Liver (tissue), 9 donors: ENCODE data around the gene PVALEF. TPM values are rescaled to one million over a fixed set of nuclear protein-coding genes. Genes with fewer than 3 reads are reported as not detected.

Experiments
- DNase-seq: peaks from one replicate; pipeline ENCODE4 v3.0.0-alpha.2; 2017; ENCODE audit warnings: low spot score
- H3K27ac ChIP-seq, 2 donors: one replicate each; pipeline ENCODE4 v1.7.0; 2013; ENCODE audit warnings: inconsistent platforms in 2 of 2, low read length in 2 of 2, control low read depth in 1 of 2, low read depth in 1 of 2, mild to moderate bottlenecking in 1 of 2
- H3K27me3 ChIP-seq, 4 donors: one replicate each; pipeline versions ENCODE4 v1.6.1 to v1.7.0; 2013; ENCODE audit warnings: low read length in 3 of 4, inconsistent platforms in 1 of 4, mild to moderate bottlenecking in 1 of 4, moderate library complexity in 1 of 4; ENCODE audit not compliant: control insufficient read depth in 4 of 4, insufficient read depth in 4 of 4
- H3K36me3 ChIP-seq, 4 donors: one replicate each; pipeline versions ENCODE4 v1.6.1 to v1.7.0; 2013; ENCODE audit warnings: low read length in 3 of 4, mild to moderate bottlenecking in 3 of 4, low read depth in 1 of 4, moderate library complexity in 1 of 4; ENCODE audit not compliant: control insufficient read depth in 4 of 4, insufficient read depth in 3 of 4
- H3K4me1 ChIP-seq, 4 donors: one replicate each; pipeline versions ENCODE4 v1.6.1 to v1.7.0; 2013; ENCODE audit warnings: low read length in 3 of 4, mild to moderate bottlenecking in 3 of 4, moderate library complexity in 1 of 4; ENCODE audit not compliant: control insufficient read depth in 4 of 4, insufficient read depth in 4 of 4
- H3K4me3 ChIP-seq, 3 donors: one replicate each; pipeline versions ENCODE4 v1.6.1 to v1.7.0; 2013; ENCODE audit warnings: low read length in 3 of 3, control low read depth in 1 of 3, low read depth in 1 of 3, mild to moderate bottlenecking in 1 of 3
- H3K9ac ChIP-seq, 2 donors: one replicate each; pipeline ENCODE4 v1.7.0; 2013; ENCODE audit warnings: low read length in 2 of 2, mild to moderate bottlenecking in 2 of 2, moderate library complexity in 2 of 2, control low read depth in 1 of 2, low read depth in 1 of 2
- H3K9me3 ChIP-seq, 4 donors: one replicate each; pipeline versions ENCODE4 v1.6.1 to v1.7.0; 2013; ENCODE audit warnings: low read length in 3 of 4; ENCODE audit not compliant: control insufficient read depth in 4 of 4
- ATF3 ChIP-seq: IDR thresholded peaks from 2 replicates; pipeline ENCODE4 v1.6.1; 2016; ENCODE audit warnings: antibody characterized with exemption
- CTCF ChIP-seq: fragments of 150-350 bp; IDR thresholded peaks from 2 replicates; pipeline ENCODE4 v1.5.1; 2017; ENCODE audit warnings: improper control_type of control experiment, low read depth, low read length; ENCODE audit not compliant: missing input control
- EGR1 ChIP-seq, 2 donors: IDR thresholded peaks; 2 replicates each; pipeline ENCODE4 v1.6.1; 2016 to 2018; ENCODE audit warnings: antibody characterized with exemption in 2 of 2, low read depth in 2 of 2
- FOXA1 ChIP-seq: IDR thresholded peaks from 2 replicates; pipeline ENCODE4 v1.6.1; 2016; ENCODE audit warnings: antibody characterized with exemption
- FOXA2 ChIP-seq: IDR thresholded peaks from 2 replicates; pipeline ENCODE4 v1.6.1; 2016; ENCODE audit warnings: antibody characterized with exemption
- GABPA ChIP-seq, 2 donors: IDR thresholded peaks in 1 of 2; conservative IDR thresholded peaks in 1 of 2; 2 replicates each; pipeline ENCODE4 v1.6.1; 2016; ENCODE audit warnings: antibody characterized with exemption in 2 of 2, mild to moderate bottlenecking in 1 of 2, moderate library complexity in 1 of 2
- HNF4G ChIP-seq: IDR thresholded peaks from 2 replicates; pipeline ENCODE4 v1.6.1; 2016; ENCODE audit warnings: antibody characterized with exemption
- JUND ChIP-seq, 2 donors: IDR thresholded peaks; 2 replicates each; pipeline ENCODE4 v1.6.1; 2016; ENCODE audit warnings: antibody characterized with exemption in 2 of 2
- MAX ChIP-seq: IDR thresholded peaks from 2 replicates; pipeline ENCODE4 v1.6.1; 2016; ENCODE audit warnings: antibody characterized with exemption
- RAD21 ChIP-seq, 2 donors: IDR thresholded peaks; 2 replicates each; pipeline ENCODE4 v1.6.1; 2016; ENCODE audit warnings: antibody characterized with exemption in 2 of 2, mild to moderate bottlenecking in 2 of 2
- RXRA ChIP-seq, 2 donors: IDR thresholded peaks; 2 replicates each; pipeline ENCODE4 v1.6.1; 2017 to 2018; ENCODE audit warnings: antibody characterized with exemption in 2 of 2, mild to moderate bottlenecking in 1 of 2
- SP1 ChIP-seq: IDR thresholded peaks from 2 replicates; pipeline ENCODE4 v1.6.1; 2018; ENCODE audit warnings: antibody characterized with exemption, mild to moderate bottlenecking
- YY1 ChIP-seq: IDR thresholded peaks from 2 replicates; pipeline ENCODE4 v1.6.1; 2016; ENCODE audit warnings: antibody characterized with exemption, mild to moderate bottlenecking
- ZBTB33 ChIP-seq: IDR thresholded peaks from 2 replicates; pipeline ENCODE4 v1.6.1; 2016; ENCODE audit warnings: antibody characterized with exemption
- WGBS: extraction: QIAGEN DNeasy Blood & Tissue Kit; methylation state at CpG from one replicate; pipeline ENCODE4 v1.1.7; 2013; 5-methylcytosine and 5-hydroxymethylcytosine counted together
- polyA plus RNA-seq, 2 donors: library from polyadenylated mRNA; stranded (reverse) in 1 of 2; unstranded in 1 of 2; fragments of 200-250 nt in 1 of 2; fragments of >200 nt in 1 of 2; fragmentation: Nextera tagmentation in 1 of 2; extraction: Ambion mirVana in 1 of 2; gene quantifications; one replicate each; pipeline versions ENCODE4 v1.2.1 to v1.2.3, GENCODE V29; 2013 to 2015
- total RNA-seq, 2 donors: library from RNA; depleted of rRNA; stranded (reverse); fragments of >200 nt; gene quantifications; one replicate each; pipeline ENCODE4 v1.2.3, GENCODE V29; 2014
- donor health status: healthy.
- donor health status: healthy.
- donor health status: healthy.
- donor health status: healthy.
- donor health status: healthy.

Gene PVALEF
- total and polyA plus RNA-seq, 4 donors: not detected

- Histone ChIP-seq H3K9me3 (no peaks in the 10 kb centered on the region), H3K27ac (no peak overlapping the region), H3K9ac (no peak overlapping the region), H3K36me3 (no peaks in the 10 kb centered on the region), H3K4me1 (peaks cover 0 to 2% (median under 1%) of the 10 kb centered on the region in 4 donors), H3K4me3 (no peak overlapping the region), H3K27me3 (no peaks in the 10 kb centered on the region)
- WGBS: 94% methylated on average over 18 of the region's 18 CpGs
- no peak for DNase-seq
- TF ChIP-seq ZBTB33 (no peak), FOXA1 (no peak)
These were observed 40.9 kb upstream of the PVALEF start for GRCh38 chr17:81124377-81124776.

GRCh38 chr17:81125573-81126081 is 39.7 kb upstream of the PVALEF start:
- Histone ChIP-seq H3K36me3 (no peaks in the 10 kb centered on the region), H3K27me3 (no peaks in the 10 kb centered on the region), H3K4me1 (no peaks in the 10 kb centered on the region), H3K4me3 (no peak overlapping the region), H3K27ac (no peak overlapping the region), H3K9me3 (no peaks in the 10 kb centered on the region), H3K9ac (no peak overlapping the region)
- TF ChIP-seq HNF4G (no peak), GABPA (IDR thresholded peaks at IDR 0.05 in 1 of 2, conservative IDR thresholded peaks at IDR 0.05 in 1 of 2) (no peak), FOXA2 (no peak), ZBTB33 (no peak), EGR1 (IDR thresholded peaks at IDR 0.05; ENCODE audit: low read depth in 2 of 2) (no peak), YY1 (no peak), RAD21 (IDR thresholded peaks at IDR 0.05) (no peak), JUND (IDR thresholded peaks at IDR 0.05) (no peak), RXRA (IDR thresholded peaks at IDR 0.05) (no peak), ATF3 (no peak)
- no peak for DNase-seq
- 82% methylated on average over 14 of the region's 14 CpGs for WGBS

- 82% methylated on average over 34 of the region's 34 CpGs for WGBS
- H3K4me3 ChIP-seq: no peak overlapping the region
- TF ChIP-seq ATF3 (no peak), EGR1 (IDR thresholded peaks at IDR 0.05; ENCODE audit: low read depth in 2 of 2) (no peak), FOXA2 (no peak), FOXA1 (no peak), GABPA (IDR thresholded peaks at IDR 0.05 in 1 of 2, conservative IDR thresholded peaks at IDR 0.05 in 1 of 2) (no peak), RAD21 (IDR thresholded peaks at IDR 0.05) (no peak), ZBTB33 (no peak), SP1 (no peak), CTCF (no peak), MAX (no peak), YY1 (no peak), RXRA (IDR thresholded peaks at IDR 0.05) (no peak), JUND (IDR thresholded peaks at IDR 0.05) (no peak), HNF4G (no peak)
These were observed 38.8 kb upstream of the PVALEF start for GRCh38 chr17:81126281-81127132.

More at GRCh38 chr17:81126281-81127132, 38.8 kb upstream of the PVALEF start:
- Histone ChIP-seq H3K36me3 (no peaks in the 10 kb centered on the region), H3K4me1 (no peaks in the 10 kb centered on the region), H3K9ac (no peak overlapping the region), H3K27me3 (no peaks in the 10 kb centered on the region), H3K9me3 (no peaks in the 10 kb centered on the region), H3K27ac (no peak overlapping the region)
- DNase-seq: no peak
